ENCODE measurements around the gene LRRC8D. TPM values are rescaled to one million over a fixed set of nuclear protein-coding genes. Genes with fewer than 3 reads are reported as not detected.

Gene LRRC8D
- total and polyA plus RNA-seq, 9 of the 15 experiments (the other 6 are each of a cell fraction or from before 2014, with no cell fraction given) = 3.4 to 53.9 (median 15.9) TPM

- TF ChIP-seq ETV6 (IDR thresholded peaks at IDR 0.05; ENCODE audit: borderline replicate concordance in 1 of 2, low read depth in 2 of 2, low read length in 1 of 2) (0 out of 4 replicates have a peak, but pooled peaks of 1 of the 2 experiments have one; percentile 38), ETV6 (CRISPR knock-in tag; IDR thresholded peaks at IDR 0.05; ENCODE audit: borderline replicate concordance) (no peak), HDGF (IDR thresholded peaks at IDR 0.05) (no peak), SAP30 (IDR thresholded peaks at IDR 0.05; ENCODE audit: borderline replicate concordance, insufficient read depth, low read depth, low read length, poor library complexity, severe bottlenecking) (no peak), CREB5 (CRISPR knock-in tag; IDR thresholded peaks at IDR 0.05) (no peak), FOXA3 (CRISPR knock-in tag; conservative IDR thresholded peaks at IDR 0.05 in 1 of 2, IDR thresholded peaks at IDR 0.05 in 1 of 2) (no peak), GTF2E2 (tag; IDR thresholded peaks at IDR 0.05) (peak; percentile 19; the same call in 1 of the 2 replicates), ZBTB11 (CRISPR knock-in tag; IDR thresholded peaks at IDR 0.05) (peak in 1 of 3 experiments; percentile 53; a peak in 1 of 6 replicates), ZNF655 (CRISPR knock-in tag; IDR thresholded peaks at IDR 0.05) (no peak), NFE2 (IDR thresholded peaks at IDR 0.05; ENCODE audit: low read depth) (0 out of 2 replicates have a peak, but pooled peaks have one; percentile 22), CHAMP1 (IDR thresholded peaks at IDR 0.05) (peak; percentile 80), RBM34 (IDR thresholded peaks at IDR 0.05; ENCODE audit: borderline replicate concordance, insufficient read depth, low read length) (no peak), U2AF1 (optimal IDR thresholded peaks at IDR 0.05; ENCODE audit: low read depth, low read length) (no peak), SMARCC2 (IDR thresholded peaks at IDR 0.05; ENCODE audit: low read depth) (peak; percentile 72; the same call in 1 of the 2 replicates), SNRNP70 (optimal IDR thresholded peaks at IDR 0.05; ENCODE audit: low read depth, low read length) (no peak), ATF1 (CRISPR knock-in tag; IDR thresholded peaks at IDR 0.05) (no peak), ATF1 (tag; IDR thresholded peaks at IDR 0.05) (0 out of 2 replicates have a peak, but pooled peaks have one; percentile 12), GTF2F1 (IDR thresholded peaks at IDR 0.05; ENCODE audit: low read depth, low read length) (no peak)
Measured at GRCh38 chr1:89901957-89902669, 81.3 kb downstream of the LRRC8D start (continued).
